A549 (cell line): ENCODE results near the gene ITGAV. TPM values are rescaled to one million over a fixed set of nuclear protein-coding genes. Genes with fewer than 3 reads are reported as not detected.

Experiments
- polyA plus RNA-seq, 4 experiments: library from polyadenylated mRNA; depleted of rRNA in 3 of 4; stranded (reverse); fragments of >200 nt; fragmentation: RNase III in 1 of 4; extraction: RNeasy Plus Mini Kit Qiagen cat#74134 plus additional on column Dnase treatment in 1 of 4; gene quantifications; 2 replicates in 3 of 4; 3 replicates in 1 of 4; pipeline ENCODE4 v1.2.3, GENCODE V29; 2011 to 2017

The ITGAV gene
- polyA plus RNA-seq, 2 of the 4 experiments (the other 2 are of a cell fraction): 93.3 to 148 TPM

Other genes starting within 250 kb of the ITGAV start
- gene ZC3H15, start 103.8 kb upstream of the ITGAV start, polyA plus RNA-seq (2011; rRNA removed): 125 and 191 TPM in 2 replicates
- gene ZC3H15, start 103.8 kb upstream of the ITGAV start, polyA plus RNA-seq (2017; fragmentation: RNase III; extraction: RNeasy Plus Mini Kit Qiagen cat#74134 plus additional on column Dnase treatment): 98.2 to 112 TPM (median 99.2 TPM) in 3 replicates
- 6.4 and 6.5 TPM in 2 replicates for gene FAM171B, start 104.0 kb downstream of the ITGAV start, polyA plus RNA-seq (2011; rRNA removed)
- gene FAM171B, start 104.0 kb downstream of the ITGAV start, polyA plus RNA-seq (2017; fragmentation: RNase III; extraction: RNeasy Plus Mini Kit Qiagen cat#74134 plus additional on column Dnase treatment): 1.8 to 2.2 TPM (median 1.8 TPM) in 3 replicates